IPS DF 6.9 (cell line): ENCODE results near the gene RHOG.

ENCODE experiments used
- DNase-seq: peaks from one replicate; pipeline ENCODE4 v3.0.0-alpha.2; 2013; ENCODE audit warnings: low read depth, low spot score
- H3K27ac ChIP-seq: one replicate; pipeline ENCODE4 v1.5.1; 2013; ENCODE audit warnings: low read length, control low read depth
- H3K27me3 ChIP-seq: 2 replicates; pipeline ENCODE4 v1.6.1; 2013; ENCODE audit warnings: mild to moderate bottlenecking, low read length; ENCODE audit not compliant: control insufficient read depth, insufficient read depth
- H3K36me3 ChIP-seq: 2 replicates; pipeline ENCODE4 v1.6.1; 2013; ENCODE audit warnings: low read length; ENCODE audit not compliant: control insufficient read depth, insufficient read depth
- H3K4me1 ChIP-seq: 2 replicates; pipeline ENCODE4 v1.6.1; 2013; ENCODE audit warnings: low read length; ENCODE audit not compliant: control insufficient read depth, insufficient read depth
- H3K4me3 ChIP-seq: 2 replicates; pipeline ENCODE4 v1.5.1; 2013; ENCODE audit warnings: mild to moderate bottlenecking, low read length
- H3K9me3 ChIP-seq: 2 replicates; pipeline ENCODE4 v1.6.1; 2013; ENCODE audit warnings: low read length, inconsistent platforms; ENCODE audit not compliant: control insufficient read depth, insufficient read depth
- WGBS: extraction: QIAGEN DNeasy Blood & Tissue Kit; methylation state at CpG from one replicate; pipeline ENCODE4 v1.1.7; 2013; ENCODE audit warnings: mixed read lengths, missing lambda C conversion rate; ENCODE audit not compliant: insufficient read length, insufficient coverage; 5-methylcytosine and 5-hydroxymethylcytosine counted together

The RHOG gene

DNA sequence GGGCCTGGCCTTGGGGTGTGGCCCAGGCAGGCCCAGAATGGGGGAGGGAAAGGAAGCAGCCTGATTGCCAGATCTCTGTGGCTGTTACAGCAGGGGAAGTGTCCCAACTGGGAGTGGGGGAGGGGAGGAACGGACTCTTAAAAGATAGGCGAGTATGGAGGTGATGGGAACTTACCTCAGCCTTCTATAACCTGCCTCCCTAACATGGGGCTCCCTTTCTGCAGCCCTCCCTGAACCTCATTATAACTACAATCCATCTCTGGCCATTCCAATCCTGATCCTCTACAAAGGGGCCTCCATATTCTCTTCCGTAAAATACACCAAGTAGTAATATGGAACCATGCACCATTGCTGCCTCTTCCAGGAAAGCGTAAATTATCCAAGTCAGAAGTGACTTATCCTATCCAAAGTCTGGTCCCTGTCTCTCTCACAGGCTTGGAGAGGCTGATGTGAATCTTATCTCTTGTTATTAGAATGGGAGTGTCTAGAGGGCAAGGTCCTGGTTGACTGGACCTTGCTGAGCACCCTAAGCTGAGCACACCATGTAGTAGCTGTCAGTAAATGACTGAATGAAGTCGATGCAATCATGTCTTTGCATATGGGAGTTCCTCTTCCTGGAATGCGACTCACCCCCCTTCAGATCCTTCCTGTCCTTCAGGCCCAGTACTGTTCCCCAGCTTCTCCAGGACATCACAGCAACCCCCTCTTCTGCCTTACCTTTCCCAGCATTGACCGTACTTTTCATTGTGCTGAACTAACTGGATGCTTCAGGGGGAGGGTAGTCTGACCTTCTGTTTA is 5.9 kb downstream of the RHOG start:
- Histone ChIP-seq H3K27ac (no peak overlapping the region), H3K27me3 (no peaks in the 10 kb centered on the region), H3K36me3 (no peaks in the 10 kb centered on the region), H3K4me1 (peaks cover 4% of the 10 kb centered on the region), H3K9me3 (no peaks in the 10 kb centered on the region), H3K4me3 (no peak overlapping the region)
- WGBS: no CpG with 5 or more reads among the region's 7 CpGs
- no peak for DNase-seq

DNA sequence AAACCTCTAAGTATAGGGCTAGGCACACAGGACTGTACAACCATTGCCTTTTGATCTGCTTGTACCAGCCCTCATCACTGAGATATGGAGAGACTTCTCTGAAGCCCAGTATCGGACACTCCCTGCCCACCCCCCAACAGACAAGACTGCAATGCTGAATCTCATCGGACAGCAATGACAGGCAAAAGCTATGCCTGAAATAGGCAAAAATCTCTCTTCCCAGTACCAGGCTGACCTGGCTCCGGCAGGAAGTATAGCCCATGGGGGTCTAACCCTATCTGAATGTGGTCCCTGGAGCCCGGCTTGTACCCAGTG is 6.5 kb downstream of the RHOG start:
- no CpG with 5 or more reads among the region's 4 CpGs for WGBS
- no peaks in the 10 kb centered on the region for H3K36me3 ChIP-seq
- no peak overlapping the region for H3K4me3 ChIP-seq

DNA sequence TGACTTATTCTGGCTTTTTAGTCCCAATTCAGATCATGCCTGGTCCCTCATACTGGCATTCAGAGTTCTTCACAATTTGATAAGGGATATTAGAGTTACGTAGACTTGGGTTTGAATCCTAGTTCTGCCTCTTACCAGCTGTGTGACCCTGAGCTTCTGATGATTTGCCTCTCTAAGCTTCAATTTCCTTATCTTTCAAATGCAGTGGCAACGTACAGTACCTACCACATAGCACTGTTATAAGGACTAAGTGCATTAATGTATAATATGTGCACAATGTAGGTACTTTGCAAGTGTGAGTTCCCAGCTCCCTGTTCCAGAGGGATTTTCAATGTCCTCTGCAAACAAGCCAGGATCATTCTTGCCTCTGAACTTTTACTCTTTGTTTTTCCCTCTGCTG is 7.3 kb downstream of the RHOG start:
- Histone ChIP-seq H3K4me1 (peaks cover 4% of the 10 kb centered on the region), H3K36me3 (no peaks in the 10 kb centered on the region), H3K4me3 (no peak overlapping the region), H3K27me3 (no peaks in the 10 kb centered on the region), H3K27ac (no peak overlapping the region), H3K9me3 (no peaks in the 10 kb centered on the region)
- no peak for DNase-seq
- no CpG with 5 or more reads among the region's 2 CpGs for WGBS

More for the DNA sequence above, 6.5 kb downstream of the RHOG start:
- no peaks in the 10 kb centered on the region for H3K9me3 ChIP-seq
- no peaks in the 10 kb centered on the region for H3K27me3 ChIP-seq
- no peak for DNase-seq
- peaks cover 4% of the 10 kb centered on the region for H3K4me1 ChIP-seq
- H3K27ac ChIP-seq: no peak overlapping the region

DNA sequence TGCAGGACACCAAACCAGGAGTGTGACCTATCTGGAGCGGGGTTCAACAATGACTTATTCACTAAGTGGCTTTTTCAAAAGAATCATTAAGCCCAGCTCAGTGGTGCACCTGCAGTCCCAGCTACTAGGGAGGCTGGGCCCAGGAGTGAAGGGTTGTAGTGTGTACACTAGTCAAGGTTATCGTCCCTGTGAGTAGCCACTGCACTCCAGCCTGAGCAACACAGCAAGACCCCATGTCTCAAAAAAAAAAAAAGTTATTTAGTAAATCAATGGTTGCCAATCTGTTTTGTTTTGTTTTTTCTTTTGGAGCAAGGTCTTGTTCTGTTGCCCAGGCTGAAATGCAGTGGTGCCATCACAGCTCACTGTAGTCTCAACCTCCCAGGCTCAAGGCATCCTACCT is 7.9 kb downstream of the RHOG start:
- Histone ChIP-seq H3K27ac (no peak overlapping the region), H3K9me3 (no peaks in the 10 kb centered on the region), H3K4me1 (peaks cover 4% of the 10 kb centered on the region), H3K36me3 (peaks cover 2% of the 10 kb centered on the region; the same call in 1 of the 2 replicates), H3K4me3 (no peak overlapping the region), H3K27me3 (no peaks in the 10 kb centered on the region)
- DNase-seq: no peak
- no CpG with 5 or more reads among the region's 2 CpGs for WGBS

DNA sequence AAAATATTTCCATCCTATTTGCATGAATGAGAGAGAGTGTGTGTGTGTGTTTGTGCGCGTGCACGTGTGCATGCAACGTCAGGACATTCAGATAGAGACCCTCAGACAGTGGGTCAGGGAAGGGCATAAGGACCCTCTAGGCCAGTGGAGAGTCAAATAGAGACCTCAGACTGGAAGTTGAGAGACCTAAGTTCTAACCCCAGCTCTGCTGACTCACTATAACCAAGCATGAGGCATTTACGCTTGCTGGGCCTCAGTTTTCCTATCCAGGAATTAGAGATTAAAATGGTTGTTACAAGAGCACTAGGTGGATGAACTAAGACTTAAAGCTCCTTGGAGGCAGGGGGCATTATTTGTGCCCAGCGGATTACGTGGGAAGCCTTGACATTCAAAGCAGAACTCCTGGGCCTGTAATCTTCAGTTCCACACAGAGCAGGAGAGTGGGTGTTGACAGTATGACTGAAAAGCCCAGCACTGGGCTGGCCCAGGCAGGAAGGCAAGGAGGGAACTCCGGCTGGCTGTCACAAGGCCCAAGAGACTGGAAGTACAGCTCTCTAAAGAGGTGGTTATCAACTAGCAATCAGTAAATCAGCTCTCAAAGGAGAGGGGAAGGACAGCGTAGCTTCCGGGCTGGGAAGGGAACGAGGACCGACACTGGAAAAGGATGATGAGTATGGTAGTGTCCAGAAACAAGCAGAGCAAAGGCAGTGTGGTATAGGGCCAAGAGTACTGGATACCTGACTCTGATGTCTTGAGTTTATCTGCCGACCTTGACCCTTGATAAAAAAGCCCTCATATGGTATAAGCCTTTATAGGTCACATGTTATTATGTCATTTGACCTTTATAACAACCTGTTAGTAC is 9.2 kb downstream of the RHOG start:
- Histone ChIP-seq H3K27me3 (no peaks in the 10 kb centered on the region), H3K4me3 (no peak overlapping the region), H3K36me3 (peaks cover 7% of the 10 kb centered on the region; the same call in 1 of the 2 replicates), H3K9me3 (no peaks in the 10 kb centered on the region), H3K27ac (no peak overlapping the region), H3K4me1 (peaks cover 8% of the 10 kb centered on the region)
- no CpG with 5 or more reads among the region's 13 CpGs for WGBS
- DNase-seq: no peak

DNA sequence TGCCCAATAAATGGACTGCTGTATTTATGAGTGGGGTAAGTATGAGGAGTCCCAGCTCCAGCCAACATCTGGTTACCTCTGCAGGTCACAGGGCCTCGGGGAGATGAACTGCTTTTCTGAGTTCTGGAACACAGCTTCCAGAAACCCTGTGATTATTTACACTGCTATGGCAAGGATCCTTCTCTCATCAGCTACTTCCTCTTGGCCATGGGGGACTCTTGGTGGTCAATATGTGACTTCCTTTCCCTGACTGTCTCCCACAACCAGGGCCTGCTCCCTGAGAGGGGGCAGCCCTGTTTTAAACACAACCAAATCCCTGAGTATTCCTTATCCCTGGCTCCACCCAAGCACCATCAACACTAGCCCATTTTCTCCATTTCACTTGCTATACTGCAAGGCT is 10.0 kb downstream of the RHOG start:
- Histone ChIP-seq H3K27ac (no peak overlapping the region), H3K36me3 (peaks cover 7% of the 10 kb centered on the region; the same call in 1 of the 2 replicates), H3K4me3 (no peak overlapping the region), H3K4me1 (peaks cover 8% of the 10 kb centered on the region), H3K9me3 (no peaks in the 10 kb centered on the region), H3K27me3 (no peaks in the 10 kb centered on the region)
- WGBS: no CpG with 5 or more reads among the region's 1 CpG
- no peak for DNase-seq

DNA sequence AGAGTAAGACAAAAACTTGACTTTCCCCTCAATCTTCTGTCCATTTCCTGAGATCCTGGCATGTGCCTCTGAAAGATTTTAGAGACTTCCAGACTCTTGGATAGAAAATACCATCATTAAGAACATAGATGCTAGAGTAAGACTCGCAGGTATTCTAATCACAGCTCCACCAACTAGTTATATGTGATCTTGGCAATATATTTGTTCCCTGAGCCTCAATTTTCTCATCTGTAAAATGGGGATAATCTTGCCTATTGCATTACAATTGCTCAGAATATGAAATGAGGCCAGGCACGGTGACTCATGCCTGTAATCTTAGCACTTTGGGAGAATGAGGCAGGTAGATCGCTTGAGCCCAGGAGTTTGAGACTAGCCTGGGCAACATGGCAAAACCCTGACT is 10.7 kb downstream of the RHOG start:
- peaks cover 11% of the 10 kb centered on the region for H3K4me1 ChIP-seq
- no peaks in the 10 kb centered on the region for H3K9me3 ChIP-seq
- H3K27me3 ChIP-seq: no peaks in the 10 kb centered on the region
- no peak overlapping the region for H3K4me3 ChIP-seq
- peaks cover 7% of the 10 kb centered on the region; the same call in 1 of the 2 replicates for H3K36me3 ChIP-seq
- no CpG with 5 or more reads among the region's 3 CpGs for WGBS
- no peak for DNase-seq
- H3K27ac ChIP-seq: no peak overlapping the region

DNA sequence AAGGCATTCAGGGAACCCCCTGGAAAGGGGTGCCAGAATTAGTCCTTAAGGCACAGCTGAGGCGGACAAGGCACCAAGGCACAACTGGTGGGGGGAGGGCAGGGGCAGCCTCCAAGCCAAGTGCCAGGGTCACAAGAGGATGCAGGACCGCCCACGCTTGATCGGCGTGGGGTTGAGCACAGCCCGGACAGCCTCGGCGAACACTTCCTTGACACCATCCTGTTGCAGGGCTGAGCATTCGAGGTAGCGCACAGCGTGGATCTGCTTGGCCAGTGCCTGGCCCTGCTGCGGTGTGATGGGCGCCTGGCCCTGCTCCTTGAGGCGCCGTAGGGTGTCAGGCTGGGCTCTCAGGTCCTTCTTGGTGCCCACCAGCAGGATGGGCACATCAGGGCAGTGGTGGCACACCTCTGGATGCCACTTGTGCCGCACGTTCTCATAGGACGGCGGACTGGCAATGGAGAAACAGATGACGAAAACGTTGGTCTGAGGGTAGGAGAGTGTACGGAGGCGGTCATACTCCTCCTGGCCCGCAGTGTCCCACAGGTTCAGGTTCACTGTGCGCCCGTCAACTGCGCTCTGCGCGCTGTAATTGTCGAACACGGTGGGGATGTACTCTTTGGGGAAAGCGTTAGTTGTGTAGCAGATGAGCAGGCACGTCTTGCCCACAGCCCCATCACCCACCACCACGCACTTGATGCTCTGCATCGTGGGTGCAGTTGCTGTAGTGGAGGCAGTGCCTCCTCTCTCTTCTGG is 13.1 kb downstream of the RHOG start:
- H3K27me3 ChIP-seq: no peaks in the 10 kb centered on the region
- no peak overlapping the region for H3K27ac ChIP-seq
- DNase-seq: no peak
- no peak overlapping the region for H3K4me3 ChIP-seq
- peaks cover 13% of the 10 kb centered on the region for H3K4me1 ChIP-seq
- H3K9me3 ChIP-seq: no peaks in the 10 kb centered on the region
- no CpG with 5 or more reads among the region's 35 CpGs for WGBS
- H3K36me3 ChIP-seq: peaks cover 7% of the 10 kb centered on the region; the same call in 1 of the 2 replicates

DNA sequence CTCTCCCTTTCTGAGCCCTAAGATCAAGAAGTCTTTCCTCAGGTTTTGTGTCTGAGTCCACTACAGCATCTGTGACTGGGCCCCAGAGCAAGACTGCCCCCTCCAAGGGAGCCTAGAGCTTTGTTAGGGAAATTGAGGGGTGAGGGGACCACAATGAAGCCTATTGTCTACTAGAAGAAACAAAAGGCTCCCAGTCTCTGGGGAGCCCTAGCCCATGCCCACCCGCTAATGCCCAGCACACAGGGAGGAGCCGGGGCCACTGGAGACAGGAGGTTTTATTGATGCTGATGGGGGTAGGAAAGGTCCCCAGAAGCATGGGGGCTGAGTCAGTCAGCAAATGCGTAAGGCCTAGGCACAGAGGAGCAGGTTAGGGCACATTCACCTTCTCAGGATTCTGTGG is 14.0 kb downstream of the RHOG start:
- no CpG with 5 or more reads among the region's 3 CpGs for WGBS
- Histone ChIP-seq H3K27me3 (no peaks in the 10 kb centered on the region), H3K27ac (no peak overlapping the region), H3K4me1 (peaks cover 13% of the 10 kb centered on the region), H3K4me3 (no peak overlapping the region), H3K36me3 (peaks cover 7% of the 10 kb centered on the region; the same call in 1 of the 2 replicates), H3K9me3 (no peaks in the 10 kb centered on the region)
- no peak for DNase-seq

DNA sequence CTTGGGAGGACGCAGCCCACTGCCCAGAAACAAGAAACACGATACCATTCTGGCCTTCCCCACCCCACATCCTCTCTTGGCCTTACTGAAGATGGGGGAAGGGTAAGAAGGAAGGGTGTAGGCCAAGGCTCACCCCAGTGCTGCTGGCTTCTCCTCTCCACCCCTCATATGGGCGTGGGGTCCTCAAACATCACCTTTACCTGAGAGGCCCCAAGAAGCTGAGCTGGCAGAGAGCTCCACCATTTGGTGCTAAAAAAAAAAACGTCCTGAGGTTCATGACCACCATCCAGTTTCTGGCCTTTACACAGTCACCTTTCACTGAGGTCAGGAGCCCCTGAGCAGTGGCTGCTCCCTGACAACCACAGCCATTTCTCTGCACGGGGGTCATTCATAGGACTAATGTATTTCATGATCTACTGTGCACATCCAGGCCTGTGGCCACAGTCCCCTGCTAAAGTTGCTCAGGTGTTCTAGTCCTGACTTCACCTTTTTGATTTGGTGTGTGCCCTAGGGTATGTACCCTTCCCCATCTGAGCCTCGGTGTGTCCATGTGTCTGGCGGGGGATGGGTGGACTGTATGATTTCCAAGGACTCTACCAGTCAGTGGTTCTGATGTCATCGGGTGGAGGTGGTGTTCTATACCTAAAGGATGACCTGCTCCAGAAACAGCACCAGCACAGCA is 15.1 kb downstream of the RHOG start:
- peaks cover 13% of the 10 kb centered on the region for H3K4me1 ChIP-seq
- no peak for DNase-seq
- no peak overlapping the region for H3K27ac ChIP-seq
- no peak overlapping the region for H3K4me3 ChIP-seq
- H3K36me3 ChIP-seq: peaks cover 7% of the 10 kb centered on the region; the same call in 1 of the 2 replicates
- WGBS: no CpG with 5 or more reads among the region's 8 CpGs
- H3K27me3 ChIP-seq: no peaks in the 10 kb centered on the region
- no peaks in the 10 kb centered on the region for H3K9me3 ChIP-seq
